Hepatocyte (in vitro differentiated cells): ENCODE results near the gene PPFIBP2.

ENCODE experiments used
- EZH2phosphoT487 ChIP-seq: fragments of 200-600 bp; sonication (generic); IDR thresholded peaks from one replicate; pipeline ENCODE4 v1.6.1; 2018; ENCODE audit warnings: antibody characterized with exemption, mild to moderate bottlenecking, low read depth, moderate library complexity; ENCODE audit not compliant: unreplicated experiment, severe bottlenecking
- TF ChIP-seq, protein P1 (sequence below): fragments of 200-600 bp; sonication (generic); IDR thresholded peaks from 2 replicates; pipeline ENCODE4 v1.5.1; 2016; ENCODE audit warnings: antibody characterized with exemption, mild to moderate bottlenecking; ENCODE audit not compliant: poor library complexity

- TF ChIP-seq, protein P1, sequence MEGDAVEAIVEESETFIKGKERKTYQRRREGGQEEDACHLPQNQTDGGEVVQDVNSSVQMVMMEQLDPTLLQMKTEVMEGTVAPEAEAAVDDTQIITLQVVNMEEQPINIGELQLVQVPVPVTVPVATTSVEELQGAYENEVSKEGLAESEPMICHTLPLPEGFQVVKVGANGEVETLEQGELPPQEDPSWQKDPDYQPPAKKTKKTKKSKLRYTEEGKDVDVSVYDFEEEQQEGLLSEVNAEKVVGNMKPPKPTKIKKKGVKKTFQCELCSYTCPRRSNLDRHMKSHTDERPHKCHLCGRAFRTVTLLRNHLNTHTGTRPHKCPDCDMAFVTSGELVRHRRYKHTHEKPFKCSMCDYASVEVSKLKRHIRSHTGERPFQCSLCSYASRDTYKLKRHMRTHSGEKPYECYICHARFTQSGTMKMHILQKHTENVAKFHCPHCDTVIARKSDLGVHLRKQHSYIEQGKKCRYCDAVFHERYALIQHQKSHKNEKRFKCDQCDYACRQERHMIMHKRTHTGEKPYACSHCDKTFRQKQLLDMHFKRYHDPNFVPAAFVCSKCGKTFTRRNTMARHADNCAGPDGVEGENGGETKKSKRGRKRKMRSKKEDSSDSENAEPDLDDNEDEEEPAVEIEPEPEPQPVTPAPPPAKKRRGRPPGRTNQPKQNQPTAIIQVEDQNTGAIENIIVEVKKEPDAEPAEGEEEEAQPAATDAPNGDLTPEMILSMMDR, result no peak
- TF ChIP-seq EZH2phosphoT487, result no peak
Observed at GRCh38 chr11:7522546-7522945, 8.7 kb downstream of the PPFIBP2 start.
